Stimulated activated naive CD4-positive, alpha-beta T cell (primary cell): ENCODE data around the gene SH2D3C.

ENCODE experiments used
- DNase-seq, 6 experiments: peaks; one replicate each; lab custom pipeline; 2025; lab: John Stamatoyannopoulos, UW

The SH2D3C gene

GRCh38 chr9:127778280-127779135, at the start of gene SH2D3C:
Gene SH2D3C (minus strand): TSS chr9:127778666. CDS start chr9:127778627, 39 bp downstream.
- peak in 4 of 6 experiments; percentile 25 to 41 (median 39) for DNase-seq

- DNase-seq = no peak
Observed at GRCh38 chr9:127826253-127826913, 47.9 kb upstream of the SH2D3C start.

- no peak for DNase-seq
Observed at GRCh38 chr9:127825319-127826051, 47.0 kb upstream of the SH2D3C start.

DNA sequence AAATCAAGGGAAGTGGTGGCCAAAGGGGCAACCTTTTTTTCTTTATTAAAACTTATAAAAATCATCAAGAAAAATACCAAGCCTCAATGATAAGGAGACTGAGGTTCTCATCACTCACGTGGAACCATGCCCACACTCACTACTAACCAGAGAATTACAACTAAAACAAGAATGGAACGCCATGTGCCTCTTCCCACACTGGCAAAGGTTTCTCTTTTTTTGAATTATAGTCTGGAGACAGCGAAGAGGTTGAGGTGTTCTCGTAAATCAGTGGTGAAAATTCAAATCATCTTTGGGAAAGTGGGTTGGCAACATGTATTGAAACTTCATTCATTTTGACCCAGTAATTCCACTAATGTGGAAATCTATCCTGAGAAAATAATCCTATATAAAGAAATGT, 43.6 kb upstream of the SH2D3C start:
- no peak for DNase-seq

- DNase-seq = no peak
Observed at GRCh38 chr9:127818574-127818973, 40.1 kb upstream of the SH2D3C start.

- no peak for DNase-seq
Observed at GRCh38 chr9:127817881-127818434, 39.5 kb upstream of the SH2D3C start.

DNA sequence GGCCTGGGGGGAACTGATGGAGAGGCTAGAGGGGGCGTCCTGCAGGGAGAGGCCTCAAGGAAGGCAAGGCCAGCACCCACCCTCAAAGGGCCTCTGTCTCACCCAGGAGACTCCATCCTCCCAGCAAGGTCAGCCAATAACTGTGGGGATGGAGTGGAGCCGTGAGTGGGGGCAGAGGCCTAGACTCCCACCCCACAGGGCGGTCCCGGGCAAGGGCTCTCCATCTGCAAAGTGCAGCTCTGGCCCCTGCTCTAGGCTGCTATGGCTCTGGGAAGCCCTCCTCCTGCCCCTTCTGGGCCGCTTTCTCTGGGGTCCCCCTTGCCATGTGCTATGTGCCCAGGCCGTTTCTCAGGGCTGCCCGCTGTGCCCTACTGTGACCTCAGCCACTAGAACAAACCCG, 38.3 kb upstream of the SH2D3C start:
- no peak for DNase-seq

DNA sequence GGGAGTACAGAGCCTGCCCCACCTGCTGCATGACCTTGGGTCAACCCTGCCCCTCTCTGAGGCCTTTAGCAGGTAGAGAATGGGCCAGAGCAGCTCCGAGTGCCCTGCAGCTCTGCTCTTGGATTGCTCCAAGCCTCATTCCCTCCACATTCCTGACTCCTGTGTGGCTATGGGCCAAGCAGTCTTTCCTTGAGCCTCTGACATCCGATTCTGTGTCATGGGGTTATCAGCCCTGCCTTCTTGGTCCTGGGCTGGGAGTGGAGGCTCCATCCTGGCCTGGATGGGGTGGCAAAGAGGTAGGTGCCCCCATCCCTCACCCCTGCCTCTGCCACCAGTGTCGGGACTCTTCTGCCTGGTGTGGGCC, 37.9 kb upstream of the SH2D3C start:
- no peak for DNase-seq

- DNase-seq = no peak
Observed at GRCh38 chr9:127815512-127816361, 37.3 kb upstream of the SH2D3C start.

GRCh38 chr9:127814619-127815511, 36.4 kb upstream of the SH2D3C start:
- DNase-seq = no peak

GRCh38 chr9:127813686-127814226, 35.3 kb upstream of the SH2D3C start:
- DNase-seq = no peak

DNA sequence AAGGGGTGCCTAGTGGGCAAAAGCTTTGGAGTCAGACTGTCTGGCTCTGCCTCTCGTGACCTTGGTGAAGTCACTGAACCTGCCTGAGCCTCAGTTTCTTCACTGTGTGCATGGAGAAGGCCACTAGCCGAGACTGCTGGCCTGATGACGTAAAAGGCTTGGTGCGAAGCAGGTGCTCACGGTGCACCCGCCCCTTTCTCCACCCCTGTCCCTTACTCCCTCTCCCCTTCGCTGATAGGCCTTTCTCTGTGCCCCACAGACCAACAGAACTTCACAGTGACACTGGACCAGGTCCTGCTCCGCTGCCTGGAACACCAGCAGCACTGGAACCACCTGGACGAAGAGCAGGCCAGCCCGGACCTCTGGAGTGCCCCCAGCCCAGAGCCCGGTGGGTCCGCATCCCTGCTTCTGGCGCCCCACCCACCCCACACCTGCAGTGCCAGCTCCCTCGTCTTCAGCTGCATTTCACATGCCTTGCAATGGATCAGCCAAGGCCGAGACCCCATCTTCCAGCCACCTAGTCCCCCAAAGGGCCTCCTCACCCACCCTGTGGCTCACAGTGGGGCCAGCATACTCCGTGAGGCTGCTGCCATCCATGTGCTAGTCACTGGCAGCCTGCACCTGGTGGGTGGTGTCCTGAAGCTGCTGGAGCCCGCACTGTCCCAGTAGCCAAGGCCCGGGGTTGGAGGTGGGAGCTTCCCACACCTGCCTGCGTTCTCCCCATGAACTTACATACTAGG, 34.6 kb upstream of the SH2D3C start:
- DNase-seq = no peak

DNA sequence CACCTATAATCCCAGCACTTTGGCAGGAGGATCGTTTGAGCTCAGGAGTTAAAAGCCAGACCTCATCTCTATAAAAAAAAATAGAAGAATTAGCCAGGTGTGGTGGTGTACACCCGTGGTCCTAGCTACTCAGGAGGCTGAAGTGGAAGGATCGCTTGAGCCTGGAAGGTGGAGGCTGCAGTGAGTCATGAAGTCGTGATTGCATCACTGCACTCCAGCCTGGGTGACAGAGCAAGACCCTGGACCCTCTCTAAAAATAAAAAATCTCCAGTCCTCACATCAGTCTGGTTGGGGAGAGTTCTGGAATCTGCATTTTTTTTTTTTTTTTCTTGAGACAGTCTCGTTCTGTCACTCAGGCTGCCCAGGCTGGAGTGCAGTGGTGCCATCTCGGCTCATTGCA, 33.5 kb upstream of the SH2D3C start:
- no peak for DNase-seq

DNA sequence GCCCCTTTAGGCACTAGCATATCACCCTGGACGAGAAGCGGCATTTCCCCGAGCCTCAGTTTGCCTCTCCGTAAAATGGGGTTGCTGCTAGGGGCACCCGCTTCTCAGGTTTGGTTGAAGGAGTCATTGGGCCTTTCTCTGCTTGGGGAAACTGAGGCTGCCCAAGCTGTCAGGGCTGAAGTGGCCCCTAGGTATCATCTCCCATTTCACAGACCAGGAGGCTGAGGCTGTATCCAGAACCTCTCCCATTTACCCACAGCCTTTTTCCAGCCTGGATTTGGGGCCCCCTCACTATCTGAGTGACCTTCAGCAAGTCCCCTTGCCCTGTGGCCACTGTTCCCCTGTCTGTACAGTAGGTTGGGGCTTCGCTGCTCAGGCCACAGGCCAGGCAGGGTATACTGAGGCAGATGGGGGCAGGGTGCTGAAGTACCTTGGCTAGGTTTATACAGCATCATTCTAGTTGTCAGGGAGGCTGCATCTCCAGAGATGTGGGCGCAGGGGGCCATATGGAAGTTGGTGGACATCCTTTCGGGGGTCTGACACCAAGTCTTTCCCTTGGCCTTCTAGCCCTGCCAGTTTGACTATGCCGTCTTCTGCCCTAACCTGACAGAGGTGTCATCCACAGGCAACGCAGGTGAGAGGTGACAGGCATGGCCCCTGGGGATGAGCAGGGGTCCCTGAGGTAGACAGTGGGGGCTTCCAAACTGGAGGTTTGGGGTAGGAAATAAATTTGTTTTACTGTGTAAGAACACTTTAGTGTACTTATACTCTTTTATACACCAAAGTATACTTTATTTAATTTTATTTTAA, 32.1 kb upstream of the SH2D3C start:
- DNase-seq = no peak

- no peak for DNase-seq
Observed at GRCh38 chr9:127809540-127810377, 31.3 kb upstream of the SH2D3C start.

DNA sequence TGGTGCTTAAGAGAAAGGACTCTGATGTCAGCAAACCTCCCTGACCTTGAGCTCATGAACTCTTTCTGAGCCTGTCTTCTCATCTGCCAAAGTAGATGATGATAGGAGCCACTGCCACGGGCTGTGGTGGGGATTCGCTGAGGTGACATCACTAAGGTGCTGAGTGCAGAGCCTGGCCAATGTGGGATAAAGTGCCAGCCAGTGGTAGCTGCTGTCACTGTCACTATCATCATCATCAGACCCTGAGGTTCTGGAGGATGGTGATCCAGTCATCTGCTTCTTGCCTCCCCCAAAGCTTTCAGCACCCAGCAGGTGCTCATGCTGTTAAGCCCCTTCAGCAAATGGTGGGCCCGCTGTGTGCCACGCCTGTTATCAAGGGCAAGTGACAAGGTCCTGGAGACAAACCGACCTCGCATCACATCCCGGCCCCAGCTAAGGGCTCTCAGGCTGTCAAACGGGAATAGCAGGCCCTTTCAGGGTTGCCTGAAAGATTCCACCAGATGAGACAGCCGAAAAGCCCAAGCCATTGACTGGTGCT, 30.6 kb upstream of the SH2D3C start:
- DNase-seq = no peak

GRCh38 chr9:127808347-127809001, 30.0 kb upstream of the SH2D3C start:
- DNase-seq = no peak
